Gastrocnemius medialis (tissue), 4 donors: Measurements from ENCODE around the gene EFNB2. TPM values are rescaled to one million over a fixed set of nuclear protein-coding genes. Genes with fewer than 3 reads are reported as not detected.

Experiments used
- ATAC-seq, 2 donors: fragments of 150-250 bp; one replicate each; pipeline ENCODE4 v1.9.1; 2016
- DNase-seq, 2 donors: peaks; one replicate each; pipeline ENCODE4 v3.0.0-alpha.2; 2019
- H3K27ac ChIP-seq, 4 donors: fragments of 200-600 bp; sonication (generic); 1 replicate in 1 of 4; 2 replicates in 3 of 4; pipeline ENCODE4 v1.5.1; 2016 to 2018; ENCODE audit warnings: mild to moderate bottlenecking in 2 of 4, moderate library complexity in 1 of 4
- H3K27me3 ChIP-seq, 3 donors: fragments of 200-600 bp; sonication (generic) in 2 of 3; 1 replicate in 1 of 3; 2 replicates in 2 of 3; pipeline versions ENCODE4 v1.5.1 to v1.6.0; 2016 to 2019; ENCODE audit warnings: mild to moderate bottlenecking in 1 of 3, moderate library complexity in 1 of 3
- H3K36me3 ChIP-seq, 2 donors: fragments of 200-600 bp; sonication (generic) in 1 of 2; one replicate each; pipeline ENCODE4 v1.5.1; 2017 to 2018
- H3K4me1 ChIP-seq, 2 donors: fragments of 200-600 bp; sonication (generic) in 1 of 2; one replicate each; pipeline ENCODE4 v1.5.1; 2016 to 2017; ENCODE audit warnings: mild to moderate bottlenecking in 2 of 2
- H3K4me3 ChIP-seq, 4 donors: fragments of 200-600 bp; sonication (generic) in 3 of 4; 1 replicate in 1 of 4; 2 replicates in 3 of 4; pipeline ENCODE4 v1.5.1; 2016 to 2019; ENCODE audit warnings: mild to moderate bottlenecking in 2 of 4
- H3K9me3 ChIP-seq, 3 donors: fragments of 200-600 bp; sonication (generic) in 2 of 3; 1 replicate in 1 of 3; 2 replicates in 2 of 3; pipeline ENCODE4 v1.5.1; 2016 to 2019
- CTCF ChIP-seq, 5 experiments: fragments of 450-650 bp in 3 of 5; fragments of 200-600 bp in 2 of 5; sonication (generic) in 2 of 5; IDR thresholded peaks in 4 of 5; conservative IDR thresholded peaks in 1 of 5; 1 replicate in 4 of 5; 2 replicates in 1 of 5; pipeline ENCODE4 v1.5.1; 2016 to 2019; ENCODE audit warnings: antibody characterized with exemption in 5 of 5, mild to moderate bottlenecking in 3 of 5, moderate library complexity in 3 of 5
- POLR2A ChIP-seq, 2 donors: fragments of 450-650 bp; IDR thresholded peaks; one replicate each; pipeline ENCODE4 v1.6.1; 2017; ENCODE audit warnings: antibody characterized with exemption in 2 of 2, mild to moderate bottlenecking in 2 of 2, moderate library complexity in 2 of 2
- in situ Hi-C, 4 donors: fragments of 200-750 bp; cut with MboI; loops; one replicate each; pipeline versions ENCODE4 v1.15.0 to v1.8.0; 2017; ENCODE audit warnings: low sequenced_read_pairs in 4 of 4
- intact Hi-C: fragments of 100-400 bp; cut with DNase I; formaldehyde crosslinking; loops from one replicate; pipeline ENCODE4 v1.15.1; 2023; ENCODE audit warnings: low total_unique reads
- total RNA-seq, 4 donors: library from RNA; depleted of rRNA; stranded (reverse); fragments of >200 nt; gene quantifications; one replicate each; pipeline versions ENCODE4 v1.1.0 to v1.2.3, GENCODE V29; 2016

The EFNB2 gene
- total RNA-seq, 4 donors from 2014 or later, result 5.7 to 9.3 (median 6.1) TPM

- H3K36me3 ChIP-seq, result no peaks in the 10 kb centered on the region
- intact Hi-C loops, result loop anchor here (2.0 to 10.0 kb wide), 3 partner anchors 33 to 1963 kb away; no protein-coding TSS in a partner anchor
- peak overlapping the region; percentile 77 to 80 (median 80) for H3K27ac ChIP-seq
- H3K9me3 ChIP-seq, result no peaks in the 10 kb centered on the region
- no peaks in the 10 kb centered on the region for H3K27me3 ChIP-seq
- DNase-seq (peak; percentile 5 to 32), ATAC-seq (peak in 1 of 2 donors; percentile 7)
- H3K4me3 ChIP-seq, result peak overlapping the region; percentile 60 to 72 (median 68)
- TF ChIP-seq CTCF (IDR thresholded peaks at IDR 0.05 in 4 of 5, conservative IDR thresholded peaks at IDR 0.05 in 1 of 5) (no peak), POLR2A (IDR thresholded peaks at IDR 0.05) (no peak)
- H3K4me1 ChIP-seq, result peaks cover 8 to 25% of the 10 kb centered on the region in 2 donors
- in situ Hi-C loops, result loop anchor here (25.0 kb wide), 2 partner anchors 1122 to 1972 kb away; no protein-coding TSS in a partner anchor
These were observed 1.4 kb downstream of the EFNB2 start for GRCh38 chr13:106533943-106534638.

- no peaks in the 10 kb centered on the region for H3K27me3 ChIP-seq
- DNase-seq, result peak; percentile 61 to 75
- in situ Hi-C loops (loop anchor here (25.0 kb wide), 2 partner anchors 1121 to 1971 kb away; no protein-coding TSS in a partner anchor), intact Hi-C loops (loop anchor here (2.0 to 10.0 kb wide), 2 partner anchors 591 to 1963 kb away; no protein-coding TSS in a partner anchor)
- H3K4me1 ChIP-seq, result peaks cover 8 to 25% of the 10 kb centered on the region in 2 donors
- ATAC-seq, result peak; percentile 40 to 55
- H3K27ac ChIP-seq, result peak overlapping the region; percentile 77 to 80 (median 80)
- no peaks in the 10 kb centered on the region for H3K36me3 ChIP-seq
- H3K9me3 ChIP-seq, result no peaks in the 10 kb centered on the region
- TF ChIP-seq CTCF (IDR thresholded peaks at IDR 0.05 in 4 of 5, conservative IDR thresholded peaks at IDR 0.05 in 1 of 5) (peak in 4 of 5 experiments; percentile 30 to 57 (median 42)), POLR2A (IDR thresholded peaks at IDR 0.05) (no peak)
- H3K4me3 ChIP-seq, result peak overlapping the region; percentile 60 to 72 (median 68)
These were observed 2.1 kb downstream of the EFNB2 start for GRCh38 chr13:106533101-106533942.

- H3K4me1 ChIP-seq, result peaks cover 14 to 25% of the 10 kb centered on the region in 2 donors
- no peaks in the 10 kb centered on the region for H3K27me3 ChIP-seq
- in situ Hi-C loops, result loop anchor here (25.0 kb wide), 2 partner anchors 1120 to 1970 kb away; no protein-coding TSS in a partner anchor
- no peaks in the 10 kb centered on the region for H3K36me3 ChIP-seq
- DNase-seq, result no peak
- no peak for TF ChIP-seq CTCF (IDR thresholded peaks at IDR 0.05 in 4 of 5, conservative IDR thresholded peaks at IDR 0.05 in 1 of 5)
- TF ChIP-seq POLR2A (IDR thresholded peaks at IDR 0.05), result no peak
- ATAC-seq, result no peak
- H3K4me3 ChIP-seq, result peak overlapping the region; percentile 60 to 72 (median 68)
- intact Hi-C loops, result loop anchor here (2.0 to 10.0 kb wide), 2 partner anchors 592 to 1962 kb away; no protein-coding TSS in a partner anchor
- no peaks in the 10 kb centered on the region for H3K9me3 ChIP-seq
- H3K27ac ChIP-seq, result peak overlapping the region; percentile 36 to 80 (median 60)
These were observed 3.1 kb downstream of the EFNB2 start for GRCh38 chr13:106532111-106532929.

GRCh38 chr13:106530980-106531481, 4.4 kb downstream of the EFNB2 start:
- intact Hi-C loops, result loop anchor here (10.0 kb wide), 1 partner anchor 594 kb away; no protein-coding TSS in a partner anchor
- H3K27ac ChIP-seq, result peak overlapping the region in 3 of 4 donors; percentile 5 to 80 (median 13)
- no peak for ATAC-seq

More at GRCh38 chr13:106530980-106531481, 4.4 kb downstream of the EFNB2 start:
- in situ Hi-C loops, result loop anchor here (25.0 kb wide), 2 partner anchors 1119 to 1969 kb away; no protein-coding TSS in a partner anchor
- no peak for DNase-seq
- Histone ChIP-seq H3K36me3 (no peaks in the 10 kb centered on the region), H3K4me3 (peak overlapping the region in 3 of 4 donors; percentile 60 to 72 (median 68)), H3K4me1 (peaks cover 14 to 19% of the 10 kb centered on the region in 2 donors), H3K9me3 (no peaks in the 10 kb centered on the region), H3K27me3 (no peaks in the 10 kb centered on the region)
- TF ChIP-seq CTCF (IDR thresholded peaks at IDR 0.05 in 4 of 5, conservative IDR thresholded peaks at IDR 0.05 in 1 of 5) (no peak), POLR2A (IDR thresholded peaks at IDR 0.05) (no peak)
